ENCODE data around the gene STXBP4. TPM values are rescaled to one million over a fixed set of nuclear protein-coding genes. Genes with fewer than 3 reads are reported as not detected.
A peak's percentile ranks its signal among the peaks of the same experiment; 100 is the strongest.

STXBP4 gene
- total RNA-seq, 3 donors from 2014 or later (not counting 1 experiment from before 2014, with no cell fraction given): 4.9 to 10.3 (median 7.6) TPM

DNA sequence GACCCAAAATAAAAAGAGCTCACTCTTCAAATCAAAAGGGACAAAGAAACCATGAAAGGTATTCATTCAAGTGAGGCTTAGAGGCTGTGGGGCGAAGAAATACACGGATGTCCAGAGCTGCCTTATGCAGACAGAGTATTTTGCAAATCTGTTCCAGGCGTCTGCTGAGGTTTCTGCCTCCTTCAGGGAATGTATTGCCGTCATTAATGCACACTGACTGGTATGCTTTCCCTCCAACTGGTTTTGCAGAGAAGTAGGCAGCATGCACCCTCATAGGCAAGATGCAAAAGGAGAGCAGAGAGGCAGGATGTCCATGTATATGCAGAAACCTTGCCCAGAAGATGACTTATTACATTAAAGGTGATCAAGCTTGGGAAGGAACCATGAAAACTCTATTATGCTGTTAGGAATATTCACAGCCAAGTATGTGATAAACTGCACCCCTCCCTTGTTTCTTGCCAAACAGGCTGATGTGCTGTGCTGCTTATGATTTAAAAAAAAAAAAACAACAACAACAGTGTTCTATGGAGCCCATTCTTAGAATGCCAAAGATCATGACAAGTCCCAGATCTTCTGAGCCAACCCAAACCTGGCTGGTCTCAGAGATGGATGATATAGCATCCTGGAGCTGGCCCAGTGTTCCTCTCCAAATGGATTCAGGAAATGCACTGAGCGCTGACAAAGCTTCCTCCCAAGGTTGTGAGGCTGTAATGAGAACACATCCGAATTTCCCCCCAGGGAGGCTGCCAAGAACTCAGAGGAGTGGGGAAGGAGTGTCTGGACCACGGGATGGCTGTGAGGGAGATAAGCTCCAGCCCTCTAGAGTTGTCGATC lies 218.6 kb downstream of the STXBP4 start:
- intact Hi-C loops (cut with micrococcal nuclease): no loop called here
- no peak overlapping the region for H3K4me3 Mint-ChIP-seq

GRCh38 chr17:55190748-55191147 lies 222.2 kb downstream of the STXBP4 start:
- no peak for TF ChIP-seq CTCF (IDR thresholded peaks at IDR 0.05)
- no peak overlapping the region for H3K27ac Mint-ChIP-seq
- WGBS (ENCODE audit: insufficient coverage): 74% methylated on average over 2 of the region's 2 CpGs
- Histone ChIP-seq H3K27ac (ENCODE audit: low read length) (no peak overlapping the region), H3K9me3 (ENCODE audit: control insufficient read depth, insufficient read depth, low read length) (no peaks in the 10 kb centered on the region), H3K4me3 (ENCODE audit: low read length) (no peak overlapping the region), H3K36me3 (ENCODE audit: control insufficient read depth, insufficient read depth, low read length) (no peaks in the 10 kb centered on the region), H3K4me1 (ENCODE audit: control insufficient read depth, insufficient read depth, low read length) (no peaks in the 10 kb centered on the region), H3K27me3 (ENCODE audit: control insufficient read depth, insufficient read depth, low read length) (no peaks in the 10 kb centered on the region)
- DNase-seq (no peak), ATAC-seq (no peak)
- H3K36me3 Mint-ChIP-seq: no peaks in the 10 kb centered on the region
- no peak overlapping the region for H3K4me3 Mint-ChIP-seq
- intact Hi-C loops (cut with micrococcal nuclease): no loop called here
- H3K27me3 Mint-ChIP-seq (ENCODE audit: low read depth in 2 of 2): peaks cover 0 to 6% of the 10 kb centered on the region in 2 donors
- peaks cover 0 to 2% of the 10 kb centered on the region in 2 donors for H3K9me3 Mint-ChIP-seq
- H3K4me1 Mint-ChIP-seq: no peaks in the 10 kb centered on the region

More for the DNA sequence above, 218.6 kb downstream of the STXBP4 start:
- no peak for TF ChIP-seq CTCF (IDR thresholded peaks at IDR 0.05)
- no peaks in the 10 kb centered on the region for H3K36me3 ChIP-seq (ENCODE audit: control insufficient read depth, insufficient read depth, low read length)
- peak in 1 of 3 donors; percentile 21 for ATAC-seq
- H3K36me3 Mint-ChIP-seq: peaks cover 8% of the 10 kb centered on the region
- no peaks in the 10 kb centered on the region for H3K9me3 ChIP-seq (ENCODE audit: control insufficient read depth, insufficient read depth, low read length)
- no peak overlapping the region for H3K4me3 ChIP-seq (ENCODE audit: low read length)
- H3K27me3 Mint-ChIP-seq (ENCODE audit: low read depth in 2 of 2): peaks cover 0 to 4% of the 10 kb centered on the region in 2 donors
- H3K4me1 ChIP-seq (ENCODE audit: control insufficient read depth, insufficient read depth, low read length): no peaks in the 10 kb centered on the region
- no peak for DNase-seq
- 80% methylated on average over 7 of the region's 8 CpGs for WGBS (ENCODE audit: insufficient coverage)
- peaks cover 2 to 6% of the 10 kb centered on the region in 2 donors for H3K9me3 Mint-ChIP-seq
- H3K27ac ChIP-seq (ENCODE audit: low read length): no peak overlapping the region
- H3K27ac Mint-ChIP-seq: no peak overlapping the region
- no peaks in the 10 kb centered on the region for H3K4me1 Mint-ChIP-seq
- no peaks in the 10 kb centered on the region for H3K27me3 ChIP-seq (ENCODE audit: control insufficient read depth, insufficient read depth, low read length)

- no peak for TF ChIP-seq CTCF (IDR thresholded peaks at IDR 0.05)
- Mint-ChIP-seq H3K4me3 (no peak overlapping the region), H3K27ac (no peak overlapping the region), H3K4me1 (no peaks in the 10 kb centered on the region), H3K9me3 (no peaks in the 10 kb centered on the region), H3K27me3 (ENCODE audit: low read depth in 2 of 2) (peaks cover 0 to 15% of the 10 kb centered on the region in 2 donors), H3K36me3 (no peaks in the 10 kb centered on the region)
- ATAC-seq (no peak), DNase-seq (no peak)
- intact Hi-C loops (cut with micrococcal nuclease): no loop called here
- 80% methylated on average over 2 of the region's 2 CpGs for WGBS (ENCODE audit: insufficient coverage)
- H3K27me3 ChIP-seq (ENCODE audit: control insufficient read depth, insufficient read depth, low read length): no peaks in the 10 kb centered on the region
- no peaks in the 10 kb centered on the region for H3K4me1 ChIP-seq (ENCODE audit: control insufficient read depth, insufficient read depth, low read length)
- no peaks in the 10 kb centered on the region for H3K9me3 ChIP-seq (ENCODE audit: control insufficient read depth, insufficient read depth, low read length)
- H3K4me3 ChIP-seq (ENCODE audit: low read length): no peak overlapping the region
- H3K36me3 ChIP-seq (ENCODE audit: control insufficient read depth, insufficient read depth, low read length): no peaks in the 10 kb centered on the region
- H3K27ac ChIP-seq (ENCODE audit: low read length): no peak overlapping the region
Measured at GRCh38 chr17:55198690-55199370, 230.3 kb downstream of the STXBP4 start.
